HCEC 1CT (cell line): ENCODE results near the gene CCN6.

Experiments
- DNase-seq: peaks from one replicate; pipeline ENCODE4 v3.0.0-alpha.2; 2017

Gene CCN6

DNA sequence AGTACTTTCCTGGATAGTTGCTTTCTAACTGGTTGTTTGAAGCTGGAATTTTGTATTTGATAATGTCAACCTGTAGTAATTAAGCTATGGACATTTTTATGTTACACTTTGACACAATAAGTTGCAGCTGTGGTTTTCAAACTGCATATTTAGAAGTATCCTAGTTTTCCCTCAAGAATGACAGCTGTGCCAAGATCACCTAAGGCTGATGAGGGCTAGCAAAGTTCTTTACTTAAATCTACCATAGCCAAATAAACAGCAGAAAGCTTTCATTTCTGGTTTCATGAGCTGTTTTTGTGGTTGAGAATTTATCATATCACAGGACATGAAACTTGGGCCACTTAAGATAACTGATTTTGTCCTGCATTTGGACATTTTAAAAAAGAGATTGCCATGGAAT is 64.1 kb downstream of the CCN6 start:
- DNase-seq: no peak
